SK-N-MC (cell line): ENCODE results near the gene MBD3L5.
A peak's percentile ranks its signal among the peaks of the same experiment; 100 is the strongest.

Experiments
- DNase-seq: peaks from one replicate; pipeline ENCODE4 v3.0.0-alpha.2; 2011; ENCODE audit warnings: low read depth, low spot score
- H3K27ac ChIP-seq: fragments of 200-600 bp; sonication (generic); 2 replicates; pipeline ENCODE4 v1.5.1; 2016; ENCODE audit warnings: mixed run types
- H3K36me3 ChIP-seq: fragments of 200-600 bp; sonication (generic); 2 replicates; pipeline ENCODE4 v1.6.1; 2017; ENCODE audit warnings: antibody characterized with exemption, low read length, mixed read lengths; ENCODE audit not compliant: insufficient read depth
- H3K4me3 ChIP-seq: fragments of 200-600 bp; sonication (generic); 2 replicates; pipeline ENCODE4 v1.5.1; 2016
- H3K9ac ChIP-seq: fragments of 200-600 bp; sonication (generic); 2 replicates; pipeline ENCODE4 v1.8.0; 2017; ENCODE audit warnings: mixed run types, mixed read lengths; ENCODE audit not compliant: insufficient read length
- H3K9me3 ChIP-seq: fragments of 200-600 bp; sonication (generic); 2 replicates; pipeline ENCODE4 v1.6.1; 2017; ENCODE audit warnings: low read depth, mild to moderate bottlenecking, antibody characterized with exemption, low read length, moderate library complexity, mixed read lengths
- EZH2 ChIP-seq: fragments of 200-600 bp; sonication (generic); IDR thresholded peaks from one replicate; pipeline ENCODE4 v1.6.1; 2017; ENCODE audit warnings: antibody characterized with exemption
- FOXP2 ChIP-seq: optimal IDR thresholded peaks from 2 replicates; pipeline ENCODE3; 2011; ENCODE audit warnings: mild to moderate bottlenecking, moderate library complexity; ENCODE audit not compliant: insufficient read depth; ENCODE audit errors: extremely low read length, control extremely low read depth
- POLR2AphosphoS5 ChIP-seq: IDR thresholded peaks from 2 replicates; pipeline ENCODE4 v1.6.1; 2012; ENCODE audit warnings: mild to moderate bottlenecking, low read depth, low read length, borderline replicate concordance

MBD3L5 gene

GRCh38 chr19:7067716-7068115 lies 37.3 kb downstream of the MBD3L5 start:
- TF ChIP-seq POLR2AphosphoS5 (no peak), FOXP2 (no peak), EZH2 (no peak)
- Histone ChIP-seq H3K9ac (no peak overlapping the region), H3K9me3 (no peaks in the 10 kb centered on the region), H3K27ac (no peak overlapping the region), H3K4me3 (no peak overlapping the region), H3K36me3 (peaks cover 19% of the 10 kb centered on the region)
- no peak for DNase-seq

- Histone ChIP-seq H3K36me3 (peaks cover 27% of the 10 kb centered on the region), H3K9me3 (no peaks in the 10 kb centered on the region), H3K27ac (no peak overlapping the region), H3K4me3 (peak overlapping the region; percentile 100), H3K9ac (no peak overlapping the region)
- DNase-seq: no peak
- TF ChIP-seq POLR2AphosphoS5: no peak
- no peak for TF ChIP-seq EZH2
These were observed 38.2 kb downstream of the MBD3L5 start for GRCh38 chr19:7068599-7068998.

- Histone ChIP-seq H3K9me3 (no peaks in the 10 kb centered on the region; the same call in 1 of the 2 replicates), H3K36me3 (peaks cover 33% of the 10 kb centered on the region), H3K4me3 (peak within 1 kb of the TSS; percentile 100), H3K27ac (peak within 1 kb of the TSS; percentile 84), H3K9ac (peak within 1 kb of the TSS; percentile 85)
- TF ChIP-seq FOXP2 (peak; percentile 85), POLR2AphosphoS5 (peak; percentile 80; the same call in 1 of the 2 replicates), EZH2 (no peak)
- DNase-seq: peak; percentile 84
These were observed 38.9 kb downstream of the MBD3L5 start, which contains the start of gene ZNF557 for GRCh38 chr19:7069042-7069903. ZNF557 (plus strand) TSS chr19:7069703; CDS start chr19:7075075, 5,372 bp downstream.

- Histone ChIP-seq H3K9ac (peak overlapping the region; percentile 85), H3K4me3 (peak overlapping the region; percentile 100), H3K36me3 (peaks cover 39% of the 10 kb centered on the region), H3K9me3 (no peaks in the 10 kb centered on the region; the same call in 1 of the 2 replicates), H3K27ac (no peak overlapping the region; the same call in 1 of the 2 replicates)
- DNase-seq: no peak
- TF ChIP-seq FOXP2 (no peak), POLR2AphosphoS5 (no peak), EZH2 (no peak)
These were observed 39.5 kb downstream of the MBD3L5 start for GRCh38 chr19:7069904-7070226.

GRCh38 chr19:7072541-7072940 lies 42.2 kb downstream of the MBD3L5 start:
- H3K9ac ChIP-seq: no peak overlapping the region
- H3K4me3 ChIP-seq: no peak overlapping the region
- DNase-seq: no peak
- H3K36me3 ChIP-seq: peaks cover 65% of the 10 kb centered on the region
- H3K9me3 ChIP-seq: peaks cover 11% of the 10 kb centered on the region; the same call in 1 of the 2 replicates
- H3K27ac ChIP-seq: no peak overlapping the region
- no peak for TF ChIP-seq EZH2
- TF ChIP-seq POLR2AphosphoS5: no peak
- no peak for TF ChIP-seq FOXP2

GRCh38 chr19:7074705-7075282 lies 44.4 kb downstream of the MBD3L5 start:
- Histone ChIP-seq H3K36me3 (peaks cover 87% of the 10 kb centered on the region), H3K9me3 (peaks cover 24% of the 10 kb centered on the region), H3K4me3 (no peak overlapping the region), H3K9ac (no peak overlapping the region), H3K27ac (no peak overlapping the region)
- no peak for DNase-seq
- TF ChIP-seq EZH2 (no peak), POLR2AphosphoS5 (no peak), FOXP2 (no peak)

GRCh38 chr19:7076151-7076550 lies 45.8 kb downstream of the MBD3L5 start:
- no peak for DNase-seq
- H3K36me3 ChIP-seq: peaks cover 93% of the 10 kb centered on the region
- TF ChIP-seq EZH2: no peak
- TF ChIP-seq FOXP2: no peak
- TF ChIP-seq POLR2AphosphoS5: no peak
- no peak overlapping the region for H3K4me3 ChIP-seq
- peaks cover 34% of the 10 kb centered on the region for H3K9me3 ChIP-seq
- no peak overlapping the region for H3K9ac ChIP-seq
- no peak overlapping the region for H3K27ac ChIP-seq

- H3K36me3 ChIP-seq: peaks cover 98% of the 10 kb centered on the region
- DNase-seq: no peak
- no peak overlapping the region for H3K4me3 ChIP-seq
- no peak overlapping the region for H3K27ac ChIP-seq
- no peak for TF ChIP-seq FOXP2
- TF ChIP-seq EZH2: no peak
- no peak for TF ChIP-seq POLR2AphosphoS5
- H3K9ac ChIP-seq: no peak overlapping the region
- peaks cover 53% of the 10 kb centered on the region for H3K9me3 ChIP-seq
These were observed 47.6 kb downstream of the MBD3L5 start for GRCh38 chr19:7078008-7078407.
